ENCODE results near the gene TCF7L1.
"Not testable (repeated sequence)": the region's sequence is repeated elsewhere in the genome, so short reads cannot be mapped to it uniquely, and the experiment has no call there.

TCF7L1 gene

GRCh38 chr2:85324639-85325465, 191.7 kb downstream of the TCF7L1 start:
- no peak for DNase-seq (ENCODE audit: low read depth in 2 of 2)

- DNase-seq (ENCODE audit: low read depth in 2 of 2) = no peak
These were observed 192.2 kb downstream of the TCF7L1 start for GRCh38 chr2:85325466-85325811.

- no peak for DNase-seq (ENCODE audit: low read depth in 2 of 2)
These were observed 193.4 kb downstream of the TCF7L1 start for GRCh38 chr2:85326406-85327159.

- DNase-seq (ENCODE audit: low read depth in 2 of 2) = no peak
These were observed 194.1 kb downstream of the TCF7L1 start for GRCh38 chr2:85327160-85327821.

- peak; percentile 85 to 90 for DNase-seq (ENCODE audit: low read depth in 2 of 2)
These were observed 194.8 kb downstream of the TCF7L1 start, which contains the start of gene TGOLN2 for GRCh38 chr2:85327822-85328617. TSS of gene TGOLN2 (minus strand) at chr2:85327989. CDS start at chr2:85327962, 27 bp downstream.

- no peak for DNase-seq (ENCODE audit: low read depth in 2 of 2)
These were observed 196.0 kb downstream of the TCF7L1 start for GRCh38 chr2:85329181-85329651.

GRCh38 chr2:85329701-85330100, 196.5 kb downstream of the TCF7L1 start:
- DNase-seq (ENCODE audit: low read depth in 2 of 2) = not testable (repeated sequence)

GRCh38 chr2:85330839-85331636, 197.8 kb downstream of the TCF7L1 start:
- DNase-seq (ENCODE audit: low read depth in 2 of 2) = no peak

- not testable (repeated sequence) for DNase-seq (ENCODE audit: low read depth in 2 of 2)
These were observed 200.7 kb downstream of the TCF7L1 start for GRCh38 chr2:85333877-85334276.

GRCh38 chr2:85334928-85335327, 201.7 kb downstream of the TCF7L1 start:
- DNase-seq (ENCODE audit: low read depth in 2 of 2) = no peak

GRCh38 chr2:85340034-85340892, 207.1 kb downstream of the TCF7L1 start:
- DNase-seq (ENCODE audit: low read depth in 2 of 2) = no peak

- no peak for DNase-seq (ENCODE audit: low read depth in 2 of 2)
These were observed 208.3 kb downstream of the TCF7L1 start for GRCh38 chr2:85341269-85342029.

- no peak for DNase-seq (ENCODE audit: low read depth in 2 of 2)
These were observed 209.0 kb downstream of the TCF7L1 start for GRCh38 chr2:85342156-85342555.

GRCh38 chr2:85343207-85343895, 210.2 kb downstream of the TCF7L1 start:
- DNase-seq (ENCODE audit: low read depth in 2 of 2) = not testable (repeated sequence)

GRCh38 chr2:85344356-85344954, 211.3 kb downstream of the TCF7L1 start:
- no peak for DNase-seq (ENCODE audit: low read depth in 2 of 2)

GRCh38 chr2:85347599-85347998, 214.4 kb downstream of the TCF7L1 start:
- DNase-seq (ENCODE audit: low read depth in 2 of 2) = no peak

GRCh38 chr2:85353876-85354285, 220.7 kb downstream of the TCF7L1 start:
- no peak for DNase-seq (ENCODE audit: low read depth in 2 of 2)
